ENCODE measurements around the gene ADA.

Gene ADA

GRCh38 chr20:44574372-44574771, 77.1 kb downstream of the ADA start:
- DNase-seq = no peak

GRCh38 chr20:44573501-44573869, 78.0 kb downstream of the ADA start:
- no peak for DNase-seq

GRCh38 chr20:44572551-44573500, 78.7 kb downstream of the ADA start:
- DNase-seq = no peak

- no peak for DNase-seq
These were observed 80.0 kb downstream of the ADA start for GRCh38 chr20:44571362-44571988.

GRCh38 chr20:44570367-44570766, 81.1 kb downstream of the ADA start:
- no peak for DNase-seq

Measured in activated effector memory CD4-positive, alpha-beta T cell treated with Interleukin-2 at 50 U/mL for 16 hours (primary cell).